IMR-90 (cell line): ENCODE measurements around the gene KCNK7. TPM values are rescaled to one million over a fixed set of nuclear protein-coding genes. Genes with fewer than 3 reads are reported as not detected.

ENCODE experiments used
- ATAC-seq: fragments of 200-7000 bp; cut with Tn5 transposase; 2 replicates; pipeline ENCODE4 v1.9.1; 2020; ENCODE audit warnings: low read depth, mild to moderate bottlenecking, moderate library complexity
- BruUV-seq: library from RNA; stranded (reverse); fragments of 400-500 nt; replicated peaks from 2 replicates; lab custom pipeline; 2021; lab: Mats Ljungman, UMichigan
- CTCF ChIA-PET: fragments of 300-600 bp; formaldehyde crosslinking; extraction: SDS; loops from one replicate; lab custom pipeline; 2021; ENCODE audit warnings: antibody characterized with exemption; lab: Yijun Ruan, JAX
- POLR2A ChIA-PET: fragments of 300-600 bp; sonication (Branson Sonifier 250); formaldehyde crosslinking; loops from one replicate; lab custom pipeline; 2022; ENCODE audit warnings: antibody characterized with exemption; ENCODE audit not compliant: unreplicated experiment; lab: Charles Lee
- DNase-seq: peaks from one replicate; pipeline ENCODE4 v3.0.0; 2013
- H2AFZ ChIP-seq: replicated peaks from 2 replicates; pipeline ENCODE3; 2013; ENCODE audit warnings: low read length, mild to moderate bottlenecking; ENCODE audit not compliant: poor library complexity
- H2AK5ac ChIP-seq: 2 replicates; pipeline ENCODE4 v1.6.1; 2013; ENCODE audit warnings: low read depth, low read length, inconsistent platforms
- H2AK9ac ChIP-seq: replicated peaks from 2 replicates; pipeline ENCODE3; 2013; ENCODE audit warnings: mild to moderate bottlenecking, low read depth, low read length, moderate library complexity; ENCODE audit not compliant: poor library complexity
- H2BK120ac ChIP-seq: 2 replicates; pipeline ENCODE4 v1.6.1; 2013; ENCODE audit warnings: low read depth, low read length, inconsistent platforms
- H2BK15ac ChIP-seq: 3 replicates; pipeline ENCODE4 v1.6.1; 2013; ENCODE audit warnings: low read depth, low read length, inconsistent platforms
- H2BK20ac ChIP-seq: 2 replicates; pipeline ENCODE4 v1.6.1; 2013; ENCODE audit warnings: low read depth, mild to moderate bottlenecking, inconsistent platforms, low read length, moderate library complexity
- H2BK5ac ChIP-seq: 2 replicates; pipeline ENCODE4 v1.6.1; 2013; ENCODE audit warnings: mild to moderate bottlenecking, low read depth, low read length, inconsistent platforms; ENCODE audit not compliant: poor library complexity, severe bottlenecking
- H3K14ac ChIP-seq: replicated peaks from 2 replicates; pipeline ENCODE4 v1.6.1; 2013; ENCODE audit warnings: low read depth, low read length, inconsistent platforms
- H3K18ac ChIP-seq: 2 replicates; pipeline ENCODE4 v1.6.1; 2013; ENCODE audit warnings: low read depth, low read length, control low read depth
- H3K23ac ChIP-seq: 2 replicates; pipeline ENCODE4 v1.6.1; 2013; ENCODE audit warnings: low read depth, low read length, inconsistent platforms
- H3K27ac ChIP-seq: 2 replicates; pipeline ENCODE4 v1.5.1; 2013; ENCODE audit warnings: mild to moderate bottlenecking, control low read depth, low read length; ENCODE audit not compliant: insufficient read depth
- H3K27me3 ChIP-seq: 2 replicates; pipeline ENCODE4 v1.6.1; 2013; ENCODE audit warnings: low read length; ENCODE audit not compliant: control insufficient read depth, insufficient read depth
- H3K36me3 ChIP-seq: 2 replicates; pipeline ENCODE4 v1.6.1; 2013; ENCODE audit warnings: low read length, mixed read lengths; ENCODE audit not compliant: control insufficient read depth, insufficient read depth
- H3K4ac ChIP-seq: 2 replicates; pipeline ENCODE4 v1.6.1; 2013; ENCODE audit warnings: low read depth, low read length, inconsistent platforms
- H3K4me1 ChIP-seq: 2 replicates; pipeline ENCODE4 v1.6.1; 2013; ENCODE audit warnings: low read length, mixed read lengths; ENCODE audit not compliant: control insufficient read depth, insufficient read depth
- H3K4me2 ChIP-seq: 2 replicates; pipeline ENCODE4 v1.6.1; 2013; ENCODE audit warnings: low read depth, mild to moderate bottlenecking, control low read depth, low read length, moderate library complexity
- H3K4me3 ChIP-seq: 2 replicates; pipeline ENCODE4 v1.5.1; 2013; ENCODE audit warnings: low read depth, mild to moderate bottlenecking, control low read depth, low read length, moderate library complexity; ENCODE audit not compliant: insufficient read depth
- H3K56ac ChIP-seq: 2 replicates; pipeline ENCODE4 v1.6.1; 2013; ENCODE audit warnings: low read length, inconsistent platforms; ENCODE audit not compliant: insufficient read depth; ENCODE audit errors: extremely low read depth
- H3K79me1 ChIP-seq, 2 experiments: 2 replicates each; pipeline ENCODE4 v1.6.1; 2013; ENCODE audit warnings: low read length in 2 of 2, inconsistent platforms in 1 of 2, low read depth in 1 of 2
- H3K9ac ChIP-seq: 2 replicates; pipeline ENCODE4 v1.6.1; 2013; ENCODE audit warnings: low read depth, low read length, control low read depth
- H3K9me1 ChIP-seq: 2 replicates; pipeline ENCODE4 v1.6.1; 2013; ENCODE audit warnings: low read length, inconsistent platforms; ENCODE audit not compliant: insufficient read depth
- H3K9me3 ChIP-seq: 2 replicates; pipeline ENCODE4 v1.6.1; 2013; ENCODE audit warnings: low read length; ENCODE audit not compliant: control insufficient read depth, insufficient read depth
- H4K20me1 ChIP-seq: 2 replicates; pipeline ENCODE4 v1.6.1; 2013; ENCODE audit warnings: low read length, inconsistent platforms; ENCODE audit not compliant: insufficient read depth
- H4K5ac ChIP-seq: 2 replicates; pipeline ENCODE4 v1.6.1; 2013; ENCODE audit warnings: mild to moderate bottlenecking, low read depth, low read length, control low read depth
- H4K8ac ChIP-seq, 2 experiments: 2 replicates each; pipeline ENCODE4 v1.6.1; 2013; ENCODE audit warnings: low read depth in 2 of 2, low read length in 2 of 2, control low read depth in 1 of 2, inconsistent platforms in 1 of 2
- H4K91ac ChIP-seq: 2 replicates; pipeline ENCODE4 v1.6.1; 2013; ENCODE audit warnings: low read depth, low read length, inconsistent platforms; ENCODE audit not compliant: insufficient read depth
- BHLHE40 ChIP-seq: fragments of 150-350 bp; IDR thresholded peaks from 2 replicates; pipeline ENCODE4 v1.6.1; 2016; ENCODE audit warnings: mild to moderate bottlenecking, low read depth, low read length
- CEBPB ChIP-seq: IDR thresholded peaks from 2 replicates; pipeline ENCODE4 v1.6.1; 2012; ENCODE audit warnings: low read depth, low read length, improper control_type of control experiment
- CHD1 ChIP-seq: IDR thresholded peaks from 2 replicates; pipeline ENCODE4 v1.6.1; 2012; ENCODE audit warnings: low read depth, low read length, improper control_type of control experiment
- FOS ChIP-seq: fragments of 150-350 bp; IDR thresholded peaks from 2 replicates; pipeline ENCODE4 v1.6.1; 2016; ENCODE audit warnings: low read depth, low read length
- MAFK ChIP-seq: IDR thresholded peaks from 2 replicates; pipeline ENCODE4 v1.6.1; 2012; ENCODE audit warnings: low read depth, low read length, improper control_type of control experiment
- MAZ ChIP-seq: IDR thresholded peaks from 2 replicates; pipeline ENCODE4 v1.6.1; 2012; ENCODE audit warnings: low read depth, mild to moderate bottlenecking, low read length, improper control_type of control experiment, moderate library complexity, borderline replicate concordance
- MXI1 ChIP-seq: IDR thresholded peaks from 2 replicates; pipeline ENCODE4 v1.6.1; 2012; ENCODE audit warnings: low read depth, mild to moderate bottlenecking, low read length, moderate library complexity, borderline replicate concordance
- NFE2L2 ChIP-seq: fragments of 150-350 bp; IDR thresholded peaks from 2 replicates; pipeline ENCODE4 v1.6.1; 2016; ENCODE audit warnings: low read depth, mild to moderate bottlenecking, low read length
- POLR2A ChIP-seq: IDR thresholded peaks from 2 replicates; pipeline ENCODE4 v1.6.1; 2012; ENCODE audit warnings: mild to moderate bottlenecking, low read depth, low read length
- RAD21 ChIP-seq: IDR thresholded peaks from 2 replicates; pipeline ENCODE4 v1.6.1; 2012; ENCODE audit warnings: low read length, improper control_type of control experiment
- RCOR1 ChIP-seq: IDR thresholded peaks from 2 replicates; pipeline ENCODE4 v1.6.1; 2012; ENCODE audit warnings: mild to moderate bottlenecking, low read length, improper control_type of control experiment; ENCODE audit not compliant: insufficient replicate concordance
- RFX5 ChIP-seq: IDR thresholded peaks from 2 replicates; pipeline ENCODE4 v1.8.0; 2012; ENCODE audit warnings: low read depth, mild to moderate bottlenecking, low read length, moderate library complexity
- SMC3 ChIP-seq: fragments of 150-350 bp; IDR thresholded peaks from 2 replicates; pipeline ENCODE4 v1.6.1; 2016; ENCODE audit warnings: low read depth, mild to moderate bottlenecking, antibody characterized with exemption, low read length, moderate library complexity
- WGBS, 2 experiments: methylation state at CpG; one replicate each; pipeline versions ENCODE4 v1.1.5 to v1.1.7; 2013; ENCODE audit warnings: missing lambda C conversion rate in 2 of 2; ENCODE audit not compliant: insufficient read length in 1 of 2; ENCODE audit errors: extremely low coverage in 2 of 2; 5-methylcytosine and 5-hydroxymethylcytosine counted together
- dilution Hi-C: fragments of 300-500 bp; cut with HindIII; formaldehyde crosslinking; loops from one replicate; pipeline ENCODE4 v1.14.3; 2018; ENCODE audit warnings: low sequenced_read_pairs; ENCODE audit not compliant: unreplicated experiment
- in situ Hi-C: fragments of 300-500 bp; cut with MboI; formaldehyde crosslinking; loops from 3 replicates; pipeline ENCODE4 v1.14.3; 2019; ENCODE audit warnings: low sequenced_read_pairs, inconsistent platforms, mixed read lengths
- intact Hi-C: fragments of 100-400 bp; cut with micrococcal nuclease; formaldehyde crosslinking; loops from 2 replicates; pipeline ENCODE4 v1.10.0; 2022
- polyA plus RNA-seq, 3 experiments: library from polyadenylated mRNA; depleted of rRNA; stranded (reverse); fragments of >200 nt; gene quantifications; 2 replicates each; pipeline ENCODE4 v1.2.3, GENCODE V29; 2012; ENCODE audit warnings: low replicate concordance in 1 of 3
- total RNA-seq: library from RNA; depleted of rRNA; stranded (reverse); fragments of >200 nt; gene quantifications from 2 replicates; pipeline ENCODE4 v1.2.3, GENCODE V29; 2012
- TF ChIP-seq, protein P1 (sequence below): conservative IDR thresholded peaks from 2 replicates; pipeline ENCODE4 v1.5.1; 2012; ENCODE audit warnings: mild to moderate bottlenecking, low read depth, low read length, improper control_type of control experiment
- TF ChIP-seq, protein P2 (sequence below): fragments of 150-350 bp; IDR thresholded peaks from 2 replicates; pipeline ENCODE4 v1.6.1; 2017; ENCODE audit warnings: mild to moderate bottlenecking, antibody characterized with exemption, low read length, low read depth
- TF ChIP-seq, protein P3 (sequence below): fragments of 150-350 bp; IDR thresholded peaks from 2 replicates; pipeline ENCODE4 v1.6.1; 2016; ENCODE audit warnings: low read depth, mild to moderate bottlenecking, low read length, moderate library complexity, borderline replicate concordance

KCNK7 gene
- total and polyA plus RNA-seq, 2 of the 4 experiments (the other 2 are of a cell fraction) = 0.09 TPM; not detected in 1

DNA sequence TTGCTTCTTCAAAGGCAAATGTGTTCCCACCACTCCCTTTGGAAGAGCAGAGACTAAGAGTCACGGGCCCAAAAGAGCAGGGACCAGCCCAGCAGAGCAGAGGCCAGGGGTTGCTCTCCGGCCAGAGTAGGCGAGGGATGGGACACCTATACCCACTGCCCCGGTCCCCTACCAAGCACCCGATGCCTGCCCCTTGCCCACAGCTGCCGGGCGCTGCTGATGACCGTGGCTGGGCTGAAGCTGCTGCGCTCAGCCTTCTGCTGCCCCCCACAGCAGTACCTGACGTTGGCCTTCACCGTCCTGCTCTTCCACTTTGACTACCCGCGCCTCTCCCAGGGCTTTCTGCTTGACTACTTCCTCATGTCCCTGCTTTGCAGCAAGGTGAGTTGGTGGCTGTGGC is 31.6 kb upstream of the KCNK7 start:
- Histone ChIP-seq H2BK15ac (no peak overlapping the region), H3K27ac (no peak overlapping the region), H3K79me1 (peaks cover 12 to 16% of the 10 kb centered on the region in 2 experiments; a peak in 2 of 4 replicates), H2AK5ac (no peak overlapping the region), H3K9me1 (no peaks in the 10 kb centered on the region), H4K20me1 (no peaks in the 10 kb centered on the region; the same call in none of the 2 replicates), H4K8ac (no peak overlapping the region), H3K4me1 (no peaks in the 10 kb centered on the region), H2AFZ (no peak overlapping the region), H3K56ac (no peak overlapping the region), H2BK5ac (no peak overlapping the region), H2BK20ac (no peak overlapping the region), H2BK120ac (no peak overlapping the region), H3K18ac (no peak overlapping the region), H4K5ac (no peak overlapping the region), H3K9me3 (no peaks in the 10 kb centered on the region), H3K23ac (no peak overlapping the region), H2AK9ac (peak overlapping the region; percentile 55), H4K91ac (no peak overlapping the region), H3K36me3 (peaks cover 86% of the 10 kb centered on the region), H3K4me3 (no peak overlapping the region), H3K4ac (no peak overlapping the region), H3K4me2 (no peak overlapping the region), H3K9ac (no peak overlapping the region), H3K14ac (no peak overlapping the region), H3K27me3 (no peaks in the 10 kb centered on the region)
- dilution Hi-C loops = no loop called here
- ATAC-seq (no peak), DNase-seq (no peak)
- TF ChIP-seq SMC3 (no peak), RCOR1 (no peak), CHD1 (no peak), MAZ (no peak), NFE2L2 (no peak), RAD21 (no peak), RFX5 (no peak), MAFK (no peak), FOS (no peak), CEBPB (no peak), BHLHE40 (no peak), MXI1 (no peak), POLR2A (no peak)
- TF ChIP-seq, protein P1, sequence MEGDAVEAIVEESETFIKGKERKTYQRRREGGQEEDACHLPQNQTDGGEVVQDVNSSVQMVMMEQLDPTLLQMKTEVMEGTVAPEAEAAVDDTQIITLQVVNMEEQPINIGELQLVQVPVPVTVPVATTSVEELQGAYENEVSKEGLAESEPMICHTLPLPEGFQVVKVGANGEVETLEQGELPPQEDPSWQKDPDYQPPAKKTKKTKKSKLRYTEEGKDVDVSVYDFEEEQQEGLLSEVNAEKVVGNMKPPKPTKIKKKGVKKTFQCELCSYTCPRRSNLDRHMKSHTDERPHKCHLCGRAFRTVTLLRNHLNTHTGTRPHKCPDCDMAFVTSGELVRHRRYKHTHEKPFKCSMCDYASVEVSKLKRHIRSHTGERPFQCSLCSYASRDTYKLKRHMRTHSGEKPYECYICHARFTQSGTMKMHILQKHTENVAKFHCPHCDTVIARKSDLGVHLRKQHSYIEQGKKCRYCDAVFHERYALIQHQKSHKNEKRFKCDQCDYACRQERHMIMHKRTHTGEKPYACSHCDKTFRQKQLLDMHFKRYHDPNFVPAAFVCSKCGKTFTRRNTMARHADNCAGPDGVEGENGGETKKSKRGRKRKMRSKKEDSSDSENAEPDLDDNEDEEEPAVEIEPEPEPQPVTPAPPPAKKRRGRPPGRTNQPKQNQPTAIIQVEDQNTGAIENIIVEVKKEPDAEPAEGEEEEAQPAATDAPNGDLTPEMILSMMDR = no peak
- TF ChIP-seq, protein P2, sequence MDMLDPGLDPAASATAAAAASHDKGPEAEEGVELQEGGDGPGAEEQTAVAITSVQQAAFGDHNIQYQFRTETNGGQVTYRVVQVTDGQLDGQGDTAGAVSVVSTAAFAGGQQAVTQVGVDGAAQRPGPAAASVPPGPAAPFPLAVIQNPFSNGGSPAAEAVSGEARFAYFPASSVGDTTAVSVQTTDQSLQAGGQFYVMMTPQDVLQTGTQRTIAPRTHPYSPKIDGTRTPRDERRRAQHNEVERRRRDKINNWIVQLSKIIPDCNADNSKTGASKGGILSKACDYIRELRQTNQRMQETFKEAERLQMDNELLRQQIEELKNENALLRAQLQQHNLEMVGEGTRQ = no peak
- TF ChIP-seq, protein P3, sequence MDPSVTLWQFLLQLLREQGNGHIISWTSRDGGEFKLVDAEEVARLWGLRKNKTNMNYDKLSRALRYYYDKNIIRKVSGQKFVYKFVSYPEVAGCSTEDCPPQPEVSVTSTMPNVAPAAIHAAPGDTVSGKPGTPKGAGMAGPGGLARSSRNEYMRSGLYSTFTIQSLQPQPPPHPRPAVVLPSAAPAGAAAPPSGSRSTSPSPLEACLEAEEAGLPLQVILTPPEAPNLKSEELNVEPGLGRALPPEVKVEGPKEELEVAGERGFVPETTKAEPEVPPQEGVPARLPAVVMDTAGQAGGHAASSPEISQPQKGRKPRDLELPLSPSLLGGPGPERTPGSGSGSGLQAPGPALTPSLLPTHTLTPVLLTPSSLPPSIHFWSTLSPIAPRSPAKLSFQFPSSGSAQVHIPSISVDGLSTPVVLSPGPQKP = no peak
- WGBS, 2 experiments = 100% methylated on average over 1 of the region's 13 CpGs; no CpG with 5 or more reads in 1 of the 2 experiments
- in situ Hi-C loops = no loop called here
- intact Hi-C loops = no loop called here
- no TSS peak for BruUV-seq
- POLR2A ChIA-PET = no interaction called here
- CTCF ChIA-PET = no interaction called here
